NCI-H510A (cell line): ENCODE measurements around the gene PCDHGB2.
"Not testable (repeated sequence)": the region's sequence is repeated elsewhere in the genome, so short reads cannot be mapped to it uniquely, and the experiment has no call there.

ENCODE experiments used
- DNase-seq: peaks from one replicate; lab custom pipeline; 2025; lab: John Stamatoyannopoulos, UW

PCDHGB2 gene

GRCh38 chr5:141384471-141385267 is 24.9 kb downstream of the PCDHGB2 start:
- no peak for DNase-seq

- not testable (repeated sequence) for DNase-seq
Observed at GRCh38 chr5:141387557-141388311, 27.9 kb downstream of the PCDHGB2 start, which contains the start of gene PCDHGB4. Gene PCDHGB4, plus strand, starts transcription at chr5:141387698. Its CDS starts 187 bp downstream, at chr5:141387885.

GRCh38 chr5:141388661-141389060 is 28.9 kb downstream of the PCDHGB2 start:
- DNase-seq, result no peak

- DNase-seq, result no peak
Observed at GRCh38 chr5:141389153-141390042, 29.6 kb downstream of the PCDHGB2 start.

GRCh38 chr5:141392429-141393198 is 32.8 kb downstream of the PCDHGB2 start, which contains the start of gene PCDHGA8:
Gene PCDHGA8, plus strand, starts transcription at chr5:141392633. Its CDS starts 181 bp downstream, at chr5:141392814.
- DNase-seq, result no peak

- no peak for DNase-seq
Observed at GRCh38 chr5:141393267-141393666, 33.5 kb downstream of the PCDHGB2 start.

- not testable (repeated sequence) for DNase-seq
Observed at GRCh38 chr5:141394401-141395187, 34.8 kb downstream of the PCDHGB2 start.

- not testable (repeated sequence) for DNase-seq
Observed at GRCh38 chr5:141397756-141398551, 38.2 kb downstream of the PCDHGB2 start, which contains the start of gene PCDHGB5. Gene PCDHGB5, plus strand, starts transcription at chr5:141397947. Its CDS starts 181 bp downstream, at chr5:141398128.

- no peak for DNase-seq
Observed at GRCh38 chr5:141398608-141399007, 38.8 kb downstream of the PCDHGB2 start.

GRCh38 chr5:141399555-141400258 is 39.9 kb downstream of the PCDHGB2 start:
- DNase-seq, result no peak

- DNase-seq, result no peak
Observed at GRCh38 chr5:141402553-141403243, 42.9 kb downstream of the PCDHGB2 start, which contains the start of gene PCDHGA9. Gene PCDHGA9, plus strand, starts transcription at chr5:141402778. Its CDS starts 175 bp downstream, at chr5:141402953.

- DNase-seq, result no peak
Observed at GRCh38 chr5:141403387-141403786, 43.6 kb downstream of the PCDHGB2 start.

- not testable (repeated sequence) for DNase-seq
Observed at GRCh38 chr5:141407790-141408505, 48.2 kb downstream of the PCDHGB2 start, which contains the start of gene PCDHGB6. Gene PCDHGB6, plus strand, starts transcription at chr5:141408021. Its CDS starts 182 bp downstream, at chr5:141408203.

- DNase-seq, result no peak
Observed at GRCh38 chr5:141409598-141410306, 50.0 kb downstream of the PCDHGB2 start.

GRCh38 chr5:141411575-141411974 is 51.8 kb downstream of the PCDHGB2 start:
- no peak for DNase-seq
